Small intestine (tissue), 7 donors: ENCODE results near the gene FCRLA. TPM values are rescaled to one million over a fixed set of nuclear protein-coding genes. Genes with fewer than 3 reads are reported as not detected.

Source experiments
- DNase-seq, 2 donors: peaks; one replicate each; pipeline versions ENCODE4 v3.0.0 to v3.0.0-alpha.2; 2013
- FAIRE-seq: peaks from 2 replicates; lab custom pipeline; 2012; peaks lifted over from hg19 to GRCh38; lab: Jason Lieb, UNC
- H3K27ac ChIP-seq, 3 donors: one replicate each; pipeline ENCODE4 v1.5.1; 2013; ENCODE audit warnings: low read length in 2 of 3, mild to moderate bottlenecking in 2 of 3, control low read depth in 1 of 3, inconsistent platforms in 1 of 3, low read depth in 1 of 3, moderate library complexity in 1 of 3
- H3K27me3 ChIP-seq, 3 donors: one replicate each; pipeline ENCODE4 v1.6.1; 2013; ENCODE audit warnings: low read length in 3 of 3, inconsistent platforms in 1 of 3; ENCODE audit not compliant: control insufficient read depth in 3 of 3, insufficient read depth in 3 of 3
- H3K36me3 ChIP-seq, 3 donors: one replicate each; pipeline ENCODE4 v1.6.1; 2013; ENCODE audit warnings: low read length in 3 of 3, inconsistent platforms in 1 of 3, low read depth in 1 of 3, mild to moderate bottlenecking in 1 of 3, moderate library complexity in 1 of 3; ENCODE audit not compliant: control insufficient read depth in 3 of 3, insufficient read depth in 2 of 3
- H3K4me1 ChIP-seq, 3 donors: one replicate each; pipeline ENCODE4 v1.6.1; 2013; ENCODE audit warnings: low read length in 2 of 3, inconsistent platforms in 1 of 3, low read depth in 1 of 3, mild to moderate bottlenecking in 1 of 3, moderate library complexity in 1 of 3; ENCODE audit not compliant: control insufficient read depth in 3 of 3, insufficient read depth in 2 of 3
- H3K4me3 ChIP-seq, 3 donors: one replicate each; pipeline ENCODE4 v1.5.1; 2013; ENCODE audit warnings: low read length in 3 of 3, control low read depth in 1 of 3, inconsistent platforms in 1 of 3, low read depth in 1 of 3, mild to moderate bottlenecking in 1 of 3, moderate library complexity in 1 of 3
- H3K9me3 ChIP-seq, 2 donors: one replicate each; pipeline ENCODE4 v1.6.1; 2013; ENCODE audit warnings: low read depth in 1 of 2, low read length in 1 of 2; ENCODE audit not compliant: control insufficient read depth in 2 of 2, insufficient read depth in 1 of 2
- WGBS, 3 donors: extraction: QIAGEN DNeasy Blood & Tissue Kit; methylation state at CpG; one replicate each; pipeline ENCODE4 v1.1.7; 2013; 5-methylcytosine and 5-hydroxymethylcytosine counted together
- polyA plus RNA-seq, 4 donors: library from polyadenylated mRNA; stranded (reverse) in 3 of 4; unstranded in 1 of 4; fragments of 200-250 nt in 3 of 4; fragments of 120-200 nt in 1 of 4; gene quantifications; one replicate each; pipeline versions ENCODE4 v1.2.1 to v1.2.3, GENCODE V29; 2013
- donor health status: healthy with polysubstance abuse.
- donor health status: control.
- donor health status: control.
- donor health status: Bipolar disorder and iron deficiency.
- donor health status: healthy.

Gene FCRLA
- polyA plus RNA-seq, 4 donors = 0.21 to 1.4 TPM; not detected in 2

GRCh38 chr1:161743231-161743630 is 36.2 kb downstream of the FCRLA start:
- Histone ChIP-seq H3K27ac (no peak overlapping the region), H3K27me3 (peaks cover 0 to 12% (median 0%) of the 10 kb centered on the region in 3 donors), H3K4me1 (no peaks in the 10 kb centered on the region), H3K4me3 (no peak overlapping the region), H3K36me3 (no peaks in the 10 kb centered on the region), H3K9me3 (no peaks in the 10 kb centered on the region)
- DNase-seq (peak in 1 of 2 donors; percentile 26), FAIRE-seq (no peak)
- 76 to 81% (median 80%) methylated on average over 9 of the region's 9 CpGs for WGBS, 3 donors

- H3K4me1 ChIP-seq = peaks cover 0 to 8% (median 6%) of the 10 kb centered on the region in 3 donors
- H3K9me3 ChIP-seq = no peaks in the 10 kb centered on the region
- FAIRE-seq (no peak), DNase-seq (no peak)
- H3K36me3 ChIP-seq = peaks cover 0 to 6% (median 2%) of the 10 kb centered on the region in 3 donors
- H3K4me3 ChIP-seq = no peak overlapping the region
- H3K27ac ChIP-seq = no peak overlapping the region
- peaks cover 0 to 2% (median 0%) of the 10 kb centered on the region in 3 donors for H3K27me3 ChIP-seq
- 35 to 48% (median 36%) methylated on average over 6 of the region's 6 CpGs for WGBS, 3 donors
Observed at GRCh38 chr1:161747801-161748200, 40.8 kb downstream of the FCRLA start.

- H3K27ac ChIP-seq = peak within 1 kb of the TSS; percentile 84 to 96 (median 92)
- peaks cover 0 to 2% (median 0%) of the 10 kb centered on the region in 3 donors for H3K27me3 ChIP-seq
- no peaks in the 10 kb centered on the region for H3K9me3 ChIP-seq
- peak within 1 kb of the TSS; percentile 65 to 99 (median 90) for H3K4me3 ChIP-seq
- peaks cover 0 to 8% (median 6%) of the 10 kb centered on the region in 3 donors for H3K4me1 ChIP-seq
- peaks cover 0 to 14% (median 2%) of the 10 kb centered on the region in 3 donors for H3K36me3 ChIP-seq
- DNase-seq (peak; percentile 92 to 96), FAIRE-seq (no peak)
- WGBS, 3 donors = 0% methylated on average over 63 to 65 of the region's 65 CpGs
Observed at GRCh38 chr1:161749509-161750407, 42.7 kb downstream of the FCRLA start, which contains the start of gene DUSP12. TSS of gene DUSP12 (plus strand) at chr1:161749786. CDS start at chr1:161749802, 16 bp downstream.

GRCh38 chr1:161763522-161764098 is 56.6 kb downstream of the FCRLA start:
- no peaks in the 10 kb centered on the region for H3K27me3 ChIP-seq
- FAIRE-seq (no peak), DNase-seq (peak; percentile 47 to 51)
- H3K27ac ChIP-seq = no peak overlapping the region
- peaks cover 0 to 2% (median 0%) of the 10 kb centered on the region in 3 donors for H3K36me3 ChIP-seq
- H3K9me3 ChIP-seq = no peaks in the 10 kb centered on the region
- H3K4me3 ChIP-seq = no peak overlapping the region
- 45 to 67% (median 64%) methylated on average over 7 of the region's 7 CpGs for WGBS, 3 donors
- H3K4me1 ChIP-seq = peaks cover 0 to 14% (median 7%) of the 10 kb centered on the region in 3 donors

Other genes with a start within 250 kb of the FCRLA start
- 10 to 100 TPM in 1 of 4 donors, 1 to 10 TPM in 3; 1.1 to 18.7 (median 3.8) TPM for gene FCGR2A, start 201.8 kb upstream of the FCRLA start, polyA plus RNA-seq
- 1 to 10 TPM in 2 of 4 donors, under 1 TPM in 2; 0.22 to 1.6 (median 0.72) TPM for gene HSPA6, start 182.7 kb upstream of the FCRLA start, polyA plus RNA-seq
- gene FCGR3A, start 157.4 kb upstream of the FCRLA start, polyA plus RNA-seq = 10 to 100 TPM in 1 of 4 donors, 1 to 10 TPM in 3; 1.3 to 19.5 (median 2.4) TPM
- under 1 TPM; 0.12 to 0.54 (median 0.25) TPM for gene FCGR3B, start 76.1 kb upstream of the FCRLA start, polyA plus RNA-seq
- gene FCGR2B, start 44.1 kb upstream of the FCRLA start, polyA plus RNA-seq = 10 to 100 TPM in 1 of 4 donors, under 1 TPM in 2, not detected in 1; 0.07 to 12.3 (median 0.54) TPM
- under 1 TPM in 2 of 4 donors, not detected in 2; 0.34 to 0.96 TPM for gene FCRLB, start 14.3 kb downstream of the FCRLA start, polyA plus RNA-seq
- gene DUSP12, start 42.6 kb downstream of the FCRLA start, polyA plus RNA-seq = 10 to 100 TPM in 3 of 4 donors, 1 to 10 TPM in 1; 9.4 to 28.9 (median 22.3) TPM
- gene ATF6, start 59.1 kb downstream of the FCRLA start, polyA plus RNA-seq = 10 to 100 TPM in 1 of 4 donors, 1 to 10 TPM in 3; 2.7 to 19.6 (median 6.1) TPM